Liver (tissue), 3 donors: ENCODE measurements around the gene LMOD1.

Experiments used
- CTCF ChIP-seq: fragments of 150-350 bp; IDR thresholded peaks from 2 replicates; pipeline ENCODE4 v1.5.1; 2017; ENCODE audit warnings: improper control_type of control experiment, low read depth, low read length; ENCODE audit not compliant: missing input control
- RAD21 ChIP-seq, 2 donors: IDR thresholded peaks; 2 replicates each; pipeline ENCODE4 v1.6.1; 2016; ENCODE audit warnings: antibody characterized with exemption in 2 of 2, mild to moderate bottlenecking in 2 of 2
- SP1 ChIP-seq: IDR thresholded peaks from 2 replicates; pipeline ENCODE4 v1.6.1; 2018; ENCODE audit warnings: antibody characterized with exemption, mild to moderate bottlenecking
- donor health status: healthy.
- donor health status: healthy.

GRCh38 chr1:201939148-201939547 lies 7.2 kb downstream of the LMOD1 start:
- TF ChIP-seq SP1: no peak
- no peak for TF ChIP-seq CTCF
- TF ChIP-seq RAD21 (IDR thresholded peaks at IDR 0.05): no peak
